PC-9 (cell line): ENCODE results near the gene PFKFB3.

ENCODE experiments used
- CTCF ChIP-seq: fragments of 200-600 bp; sonication (generic); conservative IDR thresholded peaks from 2 replicates; pipeline ENCODE4 v1.6.1; 2017; ENCODE audit warnings: mixed run types, antibody characterized with exemption, mild to moderate bottlenecking, moderate library complexity
- EZH2 ChIP-seq: fragments of 200-600 bp; sonication (generic); IDR thresholded peaks from 2 replicates; pipeline ENCODE4 v1.8.0; 2017; ENCODE audit warnings: antibody characterized with exemption, low read depth

DNA sequence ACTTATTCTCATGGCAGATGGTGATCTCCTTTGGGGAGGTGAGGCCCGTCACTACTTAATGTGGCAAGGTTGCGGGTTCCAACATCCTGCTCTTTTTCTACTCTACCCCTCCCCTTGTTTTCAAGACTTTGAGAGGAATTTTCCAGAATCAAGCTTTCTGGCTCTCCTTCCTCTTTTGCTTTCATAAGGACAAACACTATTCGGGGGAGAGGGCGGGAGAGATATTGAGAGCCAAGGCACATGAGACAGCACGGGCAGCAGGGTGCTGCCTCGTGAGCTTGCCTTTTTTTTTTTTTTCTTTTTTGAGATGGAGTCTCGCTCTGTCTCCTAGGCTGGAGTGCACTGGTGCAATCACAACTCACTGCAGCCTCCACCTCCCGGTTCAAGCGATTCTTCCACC is 6.9 kb upstream of the PFKFB3 start:
- no peak for TF ChIP-seq CTCF
- TF ChIP-seq EZH2: no peak
